Fibroblast of villous mesenchyme (primary cell): ENCODE data around the gene BYSL. TPM values are rescaled to one million over a fixed set of nuclear protein-coding genes. Genes with fewer than 3 reads are reported as not detected.

Experiments
- DNase-seq: peaks from one replicate; pipeline ENCODE4 v3.0.0-alpha.2; 2010; ENCODE audit warnings: low read depth
- H3K4me3 ChIP-seq: 2 replicates; pipeline ENCODE4 v1.5.1; 2011; ENCODE audit warnings: low read depth, mild to moderate bottlenecking, low read length
- total RNA-seq: library from RNA; depleted of rRNA; stranded (reverse); fragments of >200 nt; gene quantifications from 2 replicates; pipeline ENCODE4 v1.2.3, GENCODE V29; 2012
- TF ChIP-seq, protein P1 (sequence below): IDR thresholded peaks from 2 replicates; pipeline ENCODE4 v1.5.1; 2012; ENCODE audit warnings: low read depth, mild to moderate bottlenecking, low read length; ENCODE audit not compliant: insufficient read depth

BYSL gene
- total RNA-seq, 1 donor = 20.7 TPM

DNA sequence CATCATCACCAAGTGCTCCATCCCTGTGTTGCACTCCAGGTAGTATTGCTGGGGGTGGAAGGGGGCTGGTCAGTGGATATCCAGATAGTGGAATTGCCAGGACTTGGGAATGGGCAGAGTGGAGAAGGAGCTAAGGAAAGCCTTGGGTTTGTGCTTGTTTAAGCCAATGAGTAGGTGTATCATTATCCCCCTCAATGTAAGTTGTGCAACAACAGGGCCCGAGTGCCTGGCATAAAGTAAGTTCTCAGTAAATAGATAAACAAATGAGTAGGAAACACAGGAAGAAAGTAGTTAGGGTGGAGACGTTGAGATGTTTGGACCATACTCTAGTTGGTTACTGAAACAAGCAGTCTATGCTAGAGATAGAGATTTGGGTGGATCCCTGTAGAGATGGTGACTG is 10.5 kb downstream of the BYSL start:
- DNase-seq = no peak
- TF ChIP-seq, protein P1, sequence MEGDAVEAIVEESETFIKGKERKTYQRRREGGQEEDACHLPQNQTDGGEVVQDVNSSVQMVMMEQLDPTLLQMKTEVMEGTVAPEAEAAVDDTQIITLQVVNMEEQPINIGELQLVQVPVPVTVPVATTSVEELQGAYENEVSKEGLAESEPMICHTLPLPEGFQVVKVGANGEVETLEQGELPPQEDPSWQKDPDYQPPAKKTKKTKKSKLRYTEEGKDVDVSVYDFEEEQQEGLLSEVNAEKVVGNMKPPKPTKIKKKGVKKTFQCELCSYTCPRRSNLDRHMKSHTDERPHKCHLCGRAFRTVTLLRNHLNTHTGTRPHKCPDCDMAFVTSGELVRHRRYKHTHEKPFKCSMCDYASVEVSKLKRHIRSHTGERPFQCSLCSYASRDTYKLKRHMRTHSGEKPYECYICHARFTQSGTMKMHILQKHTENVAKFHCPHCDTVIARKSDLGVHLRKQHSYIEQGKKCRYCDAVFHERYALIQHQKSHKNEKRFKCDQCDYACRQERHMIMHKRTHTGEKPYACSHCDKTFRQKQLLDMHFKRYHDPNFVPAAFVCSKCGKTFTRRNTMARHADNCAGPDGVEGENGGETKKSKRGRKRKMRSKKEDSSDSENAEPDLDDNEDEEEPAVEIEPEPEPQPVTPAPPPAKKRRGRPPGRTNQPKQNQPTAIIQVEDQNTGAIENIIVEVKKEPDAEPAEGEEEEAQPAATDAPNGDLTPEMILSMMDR = no peak
- no peak overlapping the region for H3K4me3 ChIP-seq

DNA sequence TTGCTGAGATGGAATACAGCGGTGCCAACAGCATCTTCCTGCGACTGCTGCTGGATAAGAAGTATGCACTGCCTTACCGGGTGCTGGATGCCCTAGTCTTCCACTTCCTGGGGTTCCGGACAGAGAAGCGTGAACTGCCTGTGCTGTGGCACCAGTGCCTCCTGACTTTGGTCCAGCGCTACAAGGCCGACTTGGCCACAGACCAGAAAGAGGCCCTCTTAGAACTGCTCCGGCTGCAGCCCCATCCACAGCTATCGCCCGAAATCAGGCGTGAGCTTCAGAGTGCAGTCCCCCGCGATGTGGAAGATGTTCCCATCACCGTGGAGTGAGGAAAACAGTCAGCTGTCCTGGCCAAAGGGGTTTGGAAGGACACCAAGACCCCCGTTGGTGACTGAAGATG is 11.1 kb downstream of the BYSL start:
- TF ChIP-seq, protein P1 = no peak
- DNase-seq = no peak
- H3K4me3 ChIP-seq = no peak overlapping the region

DNA sequence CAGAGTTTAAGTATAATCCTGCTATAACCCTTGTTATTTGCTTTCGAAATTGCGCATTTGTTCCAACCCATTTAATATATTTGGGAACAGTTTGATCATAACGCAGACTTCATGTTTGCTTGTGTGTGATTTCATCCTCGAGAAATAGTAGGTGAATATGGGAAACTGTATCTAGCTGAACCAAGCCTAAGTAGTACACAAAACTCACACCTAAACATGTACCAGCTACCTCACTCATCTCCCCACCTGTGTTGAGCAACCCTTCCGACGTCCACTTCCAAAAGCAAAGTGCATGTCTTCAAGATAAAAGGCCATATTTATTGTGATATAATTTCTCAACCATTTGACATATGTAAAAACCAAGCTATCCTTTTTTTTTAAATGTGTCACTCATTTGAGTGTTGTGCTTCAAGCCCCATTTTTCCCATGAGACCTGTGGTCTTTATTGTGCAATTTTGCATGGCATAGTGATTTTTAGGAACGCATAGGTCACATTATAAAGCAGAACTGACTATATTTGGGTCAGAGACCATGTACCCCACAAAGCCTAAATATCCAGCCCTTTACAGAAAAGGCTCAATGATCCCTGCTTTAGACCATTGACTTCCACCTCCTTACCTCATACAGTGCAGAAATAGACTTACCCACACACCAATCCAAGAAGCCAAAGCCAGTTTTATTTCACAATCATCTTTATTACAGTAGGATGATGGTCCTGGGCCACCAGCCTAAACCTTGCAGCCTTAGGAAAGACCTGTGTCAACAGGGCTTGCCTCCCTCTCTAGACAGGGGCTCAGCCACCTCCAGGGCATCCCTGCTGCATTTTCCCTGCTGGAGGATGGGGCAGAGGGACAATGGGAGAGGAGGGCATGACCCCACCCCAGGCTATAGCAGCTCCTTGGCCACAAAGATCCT is 13.2 kb downstream of the BYSL start:
- DNase-seq = no peak
- TF ChIP-seq, protein P1 = no peak
- H3K4me3 ChIP-seq = no peak overlapping the region

GRCh38 chr6:41935193-41935574 is 13.9 kb downstream of the BYSL start:
- H3K4me3 ChIP-seq = no peak overlapping the region
- TF ChIP-seq, protein P1 = no peak
- no peak for DNase-seq

DNA sequence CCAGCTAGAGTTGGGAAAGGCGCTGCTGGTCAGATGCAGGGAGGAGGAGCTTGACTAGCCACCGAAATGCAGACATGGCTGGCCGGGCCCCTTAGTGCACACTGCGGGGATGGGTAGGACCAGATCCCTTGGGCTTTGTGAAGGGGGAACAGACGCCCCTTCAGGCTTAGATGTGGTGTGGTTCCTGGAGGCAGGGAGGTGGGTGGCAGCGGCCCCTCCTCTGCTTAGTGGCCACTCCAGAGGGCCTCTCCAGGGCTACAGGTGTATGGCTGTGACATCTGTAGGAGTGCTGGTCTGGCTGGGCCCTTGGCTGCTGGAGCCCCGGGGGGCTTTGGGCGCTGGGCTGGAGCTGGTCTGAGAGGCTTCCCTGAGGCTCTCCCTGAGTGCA is 14.4 kb downstream of the BYSL start:
- DNase-seq = no peak
- H3K4me3 ChIP-seq = no peak overlapping the region
- TF ChIP-seq, protein P1 = no peak

DNA sequence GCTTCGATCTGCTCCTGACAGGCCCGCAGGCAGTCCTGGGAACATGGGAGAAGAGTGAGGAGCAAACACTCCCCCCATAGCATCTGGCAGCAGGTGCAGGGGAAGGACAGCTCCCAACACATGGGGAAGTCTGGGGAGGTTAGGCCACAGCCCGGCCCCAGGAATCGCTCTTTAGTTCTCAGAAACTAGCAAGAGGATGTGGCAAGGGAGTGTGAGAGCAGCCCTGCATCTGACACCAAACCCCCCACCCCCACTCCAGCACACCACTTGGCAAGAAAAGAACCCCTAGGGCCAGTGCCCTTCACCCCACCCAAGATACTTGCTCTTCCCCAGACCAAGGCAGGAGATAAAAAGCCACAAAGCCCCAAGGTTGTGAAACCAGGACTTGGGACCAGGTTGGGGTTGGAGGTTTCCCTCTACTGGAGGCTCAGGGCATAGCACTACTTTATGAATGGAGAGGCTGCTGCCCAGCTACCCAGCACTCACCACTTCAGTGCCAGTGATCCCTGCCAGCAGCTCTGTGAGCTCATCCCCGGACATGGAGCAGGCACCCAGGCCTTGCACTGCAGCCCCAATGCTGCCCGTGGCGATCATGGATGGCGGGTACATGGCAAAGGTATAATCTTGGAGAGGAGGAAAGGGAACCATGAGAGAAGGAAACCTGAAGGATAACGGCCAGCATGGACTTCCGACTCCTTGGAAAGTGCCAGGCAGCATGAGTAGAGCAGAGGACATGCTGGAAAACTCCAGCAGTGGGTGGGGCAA is 15.0 kb downstream of the BYSL start:
- DNase-seq = peak; percentile 99
- TF ChIP-seq, protein P1 = peak; percentile 96

More for the DNA sequence above, 15.0 kb downstream of the BYSL start:
- no peak overlapping the region for H3K4me3 ChIP-seq
